ENCODE data around the gene IGFL2.
"Not testable (repeated sequence)": the region's sequence is repeated elsewhere in the genome, so short reads cannot be mapped to it uniquely, and the experiment has no call there.

Gene IGFL2

GRCh38 chr19:46147791-46148288 lies at the start of gene IGFL2:
Gene IGFL2, plus strand, starts transcription at chr19:46148238. Its CDS starts 41 bp downstream, at chr19:46148279.
- H3K4me3 ChIP-seq (ENCODE audit: insufficient read length, low read depth) = no peak within 1 kb of the TSS
- no peak for TF ChIP-seq SUZ12 (IDR thresholded peaks at IDR 0.05; ENCODE audit: extremely low read depth, insufficient read depth, insufficient read length)
- no peak for TF ChIP-seq YY1 (IDR thresholded peaks at IDR 0.05; ENCODE audit: insufficient read depth, insufficient read length)
- no peak for TF ChIP-seq ZNF274 (IDR thresholded peaks at IDR 0.05; ENCODE audit: low read depth, low read length)
- H3K36me3 ChIP-seq (ENCODE audit: insufficient read depth, insufficient read length, low read length) = no peaks in the 10 kb centered on the region
- no peak for DNase-seq (ENCODE audit: low read depth, low spot score)
- no peak within 1 kb of the TSS for H3K9ac ChIP-seq (ENCODE audit: insufficient read length, low read depth)
- no peaks in the 10 kb centered on the region for H3K4me1 ChIP-seq (ENCODE audit: insufficient read depth, insufficient read length)
- H3K9me3 ChIP-seq (ENCODE audit: insufficient read depth, low read length) = no peaks in the 10 kb centered on the region; the same call in 1 of the 2 replicates
- H3K27me3 ChIP-seq (ENCODE audit: insufficient read depth, insufficient read length) = no peaks in the 10 kb centered on the region

DNA sequence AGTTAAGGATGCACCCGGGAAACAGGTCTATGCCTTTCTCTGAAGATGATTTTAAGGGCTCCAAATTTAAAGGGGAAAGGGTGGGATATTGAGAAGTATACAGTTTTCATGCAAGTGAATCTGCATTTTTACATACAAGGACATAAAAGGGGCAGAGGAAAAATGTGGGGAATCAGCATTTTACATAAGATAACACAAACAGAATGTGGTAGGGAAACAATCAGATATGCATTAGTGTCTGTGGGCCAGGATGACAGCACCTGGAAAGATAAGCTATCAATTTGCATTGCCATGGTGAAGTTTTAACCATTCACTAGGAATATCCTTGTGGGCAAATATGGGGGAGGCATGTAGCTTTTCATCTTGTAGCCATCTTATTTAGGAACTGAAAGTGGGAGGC lies 47.7 kb upstream of the IGFL2 start:
- H3K9ac ChIP-seq (ENCODE audit: insufficient read length, low read depth) = no peak overlapping the region
- H3K27me3 ChIP-seq (ENCODE audit: insufficient read depth, insufficient read length) = no peaks in the 10 kb centered on the region
- peaks cover 7% of the 10 kb centered on the region; the same call in 1 of the 2 replicates for H3K9me3 ChIP-seq (ENCODE audit: insufficient read depth, low read length)
- H3K4me3 ChIP-seq (ENCODE audit: insufficient read length, low read depth) = no peak overlapping the region
- TF ChIP-seq ZNF274 (IDR thresholded peaks at IDR 0.05; ENCODE audit: low read depth, low read length) = no peak
- no peak for TF ChIP-seq YY1 (IDR thresholded peaks at IDR 0.05; ENCODE audit: insufficient read depth, insufficient read length)
- TF ChIP-seq SUZ12 (IDR thresholded peaks at IDR 0.05; ENCODE audit: extremely low read depth, insufficient read depth, insufficient read length) = no peak
- peaks cover 3% of the 10 kb centered on the region for H3K4me1 ChIP-seq (ENCODE audit: insufficient read depth, insufficient read length)
- H3K36me3 ChIP-seq (ENCODE audit: insufficient read depth, insufficient read length, low read length) = no peaks in the 10 kb centered on the region
- no peak for DNase-seq (ENCODE audit: low read depth, low spot score)

DNA sequence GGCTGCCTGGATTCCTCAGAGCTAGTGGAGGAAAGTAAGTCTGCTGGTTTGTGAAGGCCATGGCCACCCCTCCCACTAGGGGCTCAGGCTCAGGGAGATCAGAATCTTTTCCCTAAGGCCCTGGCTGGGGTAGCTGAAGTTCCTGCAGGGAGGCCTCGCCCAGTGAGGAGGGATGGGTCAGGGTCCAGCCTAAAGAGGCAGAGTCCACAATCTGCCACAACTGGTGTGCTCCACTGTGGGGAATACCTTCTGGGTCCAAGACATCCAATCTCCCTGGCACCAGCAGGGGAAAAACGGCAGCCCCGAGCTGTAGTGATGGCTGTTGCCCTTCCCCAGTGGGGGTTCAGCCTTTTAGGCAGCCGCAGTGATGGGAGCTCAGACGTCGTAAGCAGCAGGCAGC lies 46.7 kb upstream of the IGFL2 start:
- H3K4me3 ChIP-seq (ENCODE audit: insufficient read length, low read depth) = no peak overlapping the region
- no peaks in the 10 kb centered on the region for H3K27me3 ChIP-seq (ENCODE audit: insufficient read depth, insufficient read length)
- no peak for DNase-seq (ENCODE audit: low read depth, low spot score)
- peaks cover 11% of the 10 kb centered on the region; the same call in 1 of the 2 replicates for H3K9me3 ChIP-seq (ENCODE audit: insufficient read depth, low read length)
- no peak for TF ChIP-seq YY1 (IDR thresholded peaks at IDR 0.05; ENCODE audit: insufficient read depth, insufficient read length)
- TF ChIP-seq SUZ12 (IDR thresholded peaks at IDR 0.05; ENCODE audit: extremely low read depth, insufficient read depth, insufficient read length) = no peak
- no peak for TF ChIP-seq ZNF274 (IDR thresholded peaks at IDR 0.05; ENCODE audit: low read depth, low read length)
- no peak overlapping the region for H3K9ac ChIP-seq (ENCODE audit: insufficient read length, low read depth)
- no peaks in the 10 kb centered on the region for H3K36me3 ChIP-seq (ENCODE audit: insufficient read depth, insufficient read length, low read length)
- H3K4me1 ChIP-seq (ENCODE audit: insufficient read depth, insufficient read length) = peaks cover 3% of the 10 kb centered on the region

- H3K4me1 ChIP-seq (ENCODE audit: insufficient read depth, insufficient read length); DNase-seq (ENCODE audit: low read depth, low spot score): not testable (repeated sequence)
- H3K9me3 ChIP-seq (ENCODE audit: insufficient read depth, low read length) = peaks cover 11% of the 10 kb centered on the region; the same call in 1 of the 2 replicates
These were observed 45.7 kb upstream of the IGFL2 start for GRCh38 chr19:46102333-46102732.

DNA sequence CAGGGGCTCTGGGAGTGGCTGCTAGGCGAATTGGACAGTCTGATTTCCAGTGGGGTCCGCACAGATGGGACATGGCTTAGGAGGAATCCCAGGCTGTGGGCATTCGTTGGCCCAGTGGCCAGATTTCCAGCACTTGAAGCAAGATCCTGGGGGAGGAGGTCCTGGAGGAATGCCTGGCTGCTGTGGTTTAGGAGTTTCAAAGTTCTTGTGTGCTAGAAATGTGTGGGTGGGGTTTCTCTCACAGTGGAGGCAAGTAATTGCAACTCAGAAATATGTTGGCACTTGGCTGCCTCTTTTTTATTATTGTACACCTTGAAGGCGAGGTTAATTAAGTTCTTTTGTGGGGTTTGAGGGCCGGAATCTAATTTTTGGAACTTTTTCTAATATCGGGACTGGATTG lies 40.7 kb upstream of the IGFL2 start:
- no peak overlapping the region for H3K9ac ChIP-seq (ENCODE audit: insufficient read length, low read depth)
- no peak overlapping the region for H3K4me3 ChIP-seq (ENCODE audit: insufficient read length, low read depth)
- no peaks in the 10 kb centered on the region for H3K27me3 ChIP-seq (ENCODE audit: insufficient read depth, insufficient read length)
- H3K36me3 ChIP-seq (ENCODE audit: insufficient read depth, insufficient read length, low read length) = no peaks in the 10 kb centered on the region
- no peaks in the 10 kb centered on the region for H3K4me1 ChIP-seq (ENCODE audit: insufficient read depth, insufficient read length)
- no peak for DNase-seq (ENCODE audit: low read depth, low spot score)
- TF ChIP-seq ZNF274 (IDR thresholded peaks at IDR 0.05; ENCODE audit: low read depth, low read length) (no peak), YY1 (IDR thresholded peaks at IDR 0.05; ENCODE audit: insufficient read depth, insufficient read length) (no peak), SUZ12 (IDR thresholded peaks at IDR 0.05; ENCODE audit: extremely low read depth, insufficient read depth, insufficient read length) (no peak)
- H3K9me3 ChIP-seq (ENCODE audit: insufficient read depth, low read length) = peaks cover 6% of the 10 kb centered on the region; the same call in 1 of the 2 replicates

More at GRCh38 chr19:46102333-46102732, 45.7 kb upstream of the IGFL2 start:
- H3K9ac ChIP-seq (ENCODE audit: insufficient read length, low read depth); H3K4me3 ChIP-seq (ENCODE audit: insufficient read length, low read depth); H3K27me3 ChIP-seq (ENCODE audit: insufficient read depth, insufficient read length); H3K36me3 ChIP-seq (ENCODE audit: insufficient read depth, insufficient read length, low read length): not testable (repeated sequence)

DNA sequence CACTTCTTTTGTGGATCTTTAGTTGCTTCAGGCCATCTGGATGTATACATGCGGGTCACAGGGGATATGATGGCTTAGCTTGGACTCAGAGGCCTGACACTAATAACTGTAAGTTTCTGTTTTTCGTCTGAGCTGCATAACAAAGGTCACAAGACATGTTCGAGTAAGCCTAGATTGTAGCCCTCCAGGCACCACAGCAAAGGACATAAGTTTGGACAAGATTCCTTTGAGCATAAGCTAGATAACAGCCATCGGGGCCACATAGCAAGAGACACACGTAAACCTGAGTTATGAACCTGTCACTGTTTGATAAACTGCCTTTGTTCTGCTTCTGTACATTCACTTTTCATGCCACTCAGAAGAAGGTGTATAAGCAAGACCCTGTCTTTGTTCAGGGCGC lies 38.2 kb upstream of the IGFL2 start:
- Histone ChIP-seq H3K36me3 (ENCODE audit: insufficient read depth, insufficient read length, low read length) (no peaks in the 10 kb centered on the region), H3K4me1 (ENCODE audit: insufficient read depth, insufficient read length) (no peaks in the 10 kb centered on the region), H3K4me3 (ENCODE audit: insufficient read length, low read depth) (no peak overlapping the region), H3K9me3 (ENCODE audit: insufficient read depth, low read length) (peaks cover 6% of the 10 kb centered on the region; the same call in 1 of the 2 replicates), H3K9ac (ENCODE audit: insufficient read length, low read depth) (no peak overlapping the region), H3K27me3 (ENCODE audit: insufficient read depth, insufficient read length) (no peaks in the 10 kb centered on the region)
- no peak for TF ChIP-seq ZNF274 (IDR thresholded peaks at IDR 0.05; ENCODE audit: low read depth, low read length)
- TF ChIP-seq YY1 (IDR thresholded peaks at IDR 0.05; ENCODE audit: insufficient read depth, insufficient read length) = no peak
- no peak for TF ChIP-seq SUZ12 (IDR thresholded peaks at IDR 0.05; ENCODE audit: extremely low read depth, insufficient read depth, insufficient read length)
- DNase-seq (ENCODE audit: low read depth, low spot score) = no peak

- Histone ChIP-seq H3K4me3 (ENCODE audit: insufficient read length, low read depth) (no peak overlapping the region), H3K4me1 (ENCODE audit: insufficient read depth, insufficient read length) (no peaks in the 10 kb centered on the region), H3K36me3 (ENCODE audit: insufficient read depth, insufficient read length, low read length) (no peaks in the 10 kb centered on the region), H3K9ac (ENCODE audit: insufficient read length, low read depth) (no peak overlapping the region), H3K27me3 (ENCODE audit: insufficient read depth, insufficient read length) (no peaks in the 10 kb centered on the region), H3K9me3 (ENCODE audit: insufficient read depth, low read length) (no peaks in the 10 kb centered on the region)
- no peak for DNase-seq (ENCODE audit: low read depth, low spot score)
- TF ChIP-seq YY1 (IDR thresholded peaks at IDR 0.05; ENCODE audit: insufficient read depth, insufficient read length) (no peak), ZNF274 (IDR thresholded peaks at IDR 0.05; ENCODE audit: low read depth, low read length) (no peak)
These were observed 36.7 kb upstream of the IGFL2 start for GRCh38 chr19:46111376-46111775.

GRCh38 chr19:46112527-46112926 lies 35.5 kb upstream of the IGFL2 start:
- no peaks in the 10 kb centered on the region for H3K27me3 ChIP-seq (ENCODE audit: insufficient read depth, insufficient read length)
- no peak for DNase-seq (ENCODE audit: low read depth, low spot score)
- H3K9ac ChIP-seq (ENCODE audit: insufficient read length, low read depth) = no peak overlapping the region
- no peak overlapping the region for H3K4me3 ChIP-seq (ENCODE audit: insufficient read length, low read depth)
- no peaks in the 10 kb centered on the region for H3K9me3 ChIP-seq (ENCODE audit: insufficient read depth, low read length)
- H3K36me3 ChIP-seq (ENCODE audit: insufficient read depth, insufficient read length, low read length) = no peaks in the 10 kb centered on the region
- no peaks in the 10 kb centered on the region for H3K4me1 ChIP-seq (ENCODE audit: insufficient read depth, insufficient read length)
- TF ChIP-seq SUZ12 (IDR thresholded peaks at IDR 0.05; ENCODE audit: extremely low read depth, insufficient read depth, insufficient read length) = no peak
- TF ChIP-seq YY1 (IDR thresholded peaks at IDR 0.05; ENCODE audit: insufficient read depth, insufficient read length) = no peak
- no peak for TF ChIP-seq ZNF274 (IDR thresholded peaks at IDR 0.05; ENCODE audit: low read depth, low read length)

Measured in NT2/D1 (cell line).